PC-3 (cell line): ENCODE measurements around the gene NDUFAF4. TPM values are rescaled to one million over a fixed set of nuclear protein-coding genes. Genes with fewer than 3 reads are reported as not detected.
"Not testable (repeated sequence)": the region's sequence is repeated elsewhere in the genome, so short reads cannot be mapped to it uniquely, and the experiment has no call there.

Experiments used
- ATAC-seq: fragments of 200-7000 bp; cut with Tn5 transposase; 2 replicates; pipeline ENCODE4 v1.9.1; 2020; ENCODE audit warnings: mild to moderate bottlenecking, moderate library complexity
- BruUV-seq: library from RNA; stranded (reverse); fragments of 400-500 nt; replicated peaks from 2 replicates; lab custom pipeline; 2021; lab: Mats Ljungman, UMichigan
- CTCF ChIA-PET: fragments of 300-600 bp; sonication (Branson Sonifier 250); formaldehyde crosslinking; loops from one replicate; lab custom pipeline; 2022; ENCODE audit warnings: antibody characterized with exemption; lab: Charles Lee
- POLR2A ChIA-PET: fragments of 300-600 bp; sonication (Branson Sonifier 250); formaldehyde crosslinking; loops from one replicate; lab custom pipeline; 2022; ENCODE audit warnings: antibody characterized with exemption; ENCODE audit not compliant: unreplicated experiment; lab: Charles Lee
- DNase-seq: peaks from one replicate; pipeline ENCODE4 v3.0.0-alpha.2; 2015
- H2AFZ ChIP-seq: fragments of 300-600 bp; sonication (generic); 2 replicates; pipeline ENCODE4 v1.6.0; 2016; ENCODE audit warnings: antibody characterized with exemption, low read length
- H3F3A ChIP-seq: fragments of 300-600 bp; sonication (generic); one replicate; pipeline ENCODE4 v1.6.0; 2017; ENCODE audit warnings: antibody characterized with exemption, low read length, control low read depth, mild to moderate bottlenecking; ENCODE audit not compliant: unreplicated experiment
- H3K27ac ChIP-seq: fragments of 300-600 bp; sonication (generic); 2 replicates; pipeline ENCODE4 v1.5.1; 2016; ENCODE audit warnings: mild to moderate bottlenecking, low read length
- H3K27me3 ChIP-seq: fragments of 300-600 bp; sonication (generic); 2 replicates; pipeline ENCODE4 v1.6.1; 2016; ENCODE audit warnings: low read length, mixed read lengths
- H3K36me3 ChIP-seq: fragments of 300-600 bp; sonication (generic); 2 replicates; pipeline ENCODE4 v1.6.1; 2016; ENCODE audit warnings: low read depth, mixed run types, low read length, mixed read lengths
- H3K4me1 ChIP-seq: fragments of 300-600 bp; sonication (generic); 2 replicates; pipeline ENCODE4 v1.5.1; 2016; ENCODE audit warnings: low read length; ENCODE audit not compliant: insufficient read depth
- H3K4me2 ChIP-seq: fragments of 300-600 bp; sonication (generic); 2 replicates; pipeline ENCODE4 v1.6.0; 2016; ENCODE audit warnings: low read length
- H3K4me3 ChIP-seq: fragments of 300-600 bp; sonication (generic); 2 replicates; pipeline ENCODE4 v1.5.1; 2016; ENCODE audit warnings: mild to moderate bottlenecking, low read length, mixed read lengths
- H3K79me2 ChIP-seq: fragments of 300-600 bp; sonication (generic); 2 replicates; pipeline ENCODE4 v1.6.1; 2017; ENCODE audit warnings: low read length, mixed read lengths
- H3K9ac ChIP-seq: fragments of 300-600 bp; sonication (generic); 2 replicates; pipeline ENCODE4 v1.6.0; 2016; ENCODE audit warnings: mild to moderate bottlenecking, low read length
- H3K9me2 ChIP-seq: fragments of 300-600 bp; sonication (generic); replicated peaks from 2 replicates; pipeline ENCODE4 v1.6.1; 2016; ENCODE audit warnings: mixed run types, low read length, mixed read lengths
- H3K9me3 ChIP-seq: fragments of 300-600 bp; sonication (generic); 2 replicates; pipeline ENCODE4 v1.6.1; 2016; ENCODE audit warnings: low read length, mixed read lengths
- H4K20me1 ChIP-seq: fragments of 300-600 bp; sonication (generic); 2 replicates; pipeline ENCODE4 v1.6.1; 2016; ENCODE audit warnings: low read length, mixed read lengths
- CTCF ChIP-seq: fragments of 300-600 bp; sonication (generic); conservative IDR thresholded peaks from 2 replicates; pipeline ENCODE4 v1.5.1; 2017; ENCODE audit warnings: antibody characterized with exemption, low read depth, mild to moderate bottlenecking, low read length
- EZH2 ChIP-seq: fragments of 300-600 bp; sonication (generic); IDR thresholded peaks from one replicate; pipeline ENCODE4 v1.6.1; 2017; ENCODE audit warnings: antibody characterized with exemption, mild to moderate bottlenecking, low read length; ENCODE audit not compliant: unreplicated experiment
- EZH2phosphoT487 ChIP-seq: fragments of 300-600 bp; sonication (generic); IDR thresholded peaks from 2 replicates; pipeline ENCODE4 v1.6.1; 2018; ENCODE audit warnings: mild to moderate bottlenecking, antibody characterized with exemption, low read length, borderline replicate concordance
- intact Hi-C: fragments of 100-400 bp; cut with micrococcal nuclease; formaldehyde crosslinking; loops from 2 replicates; pipeline ENCODE4 v1.9.0; 2023
- total RNA-seq: library from RNA; depleted of rRNA; stranded (reverse); fragments of >200 nt; gene quantifications from 2 replicates; pipeline ENCODE4 v1.2.3, GENCODE V29; 2014

Gene NDUFAF4
- total RNA-seq, 1 experiment from 2014 or later = 24.2 TPM

GRCh38 chr6:96886519-96886918, 11.2 kb downstream of the NDUFAF4 start:
- intact Hi-C loops = no loop called here
- Histone ChIP-seq H2AFZ (no peak overlapping the region), H3K36me3 (peaks cover 8% of the 10 kb centered on the region; the same call in 1 of the 2 replicates), H3K27me3 (no peaks in the 10 kb centered on the region; the same call in 1 of the 2 replicates), H3K4me3 (no peak overlapping the region), H3F3A (no peaks in the 10 kb centered on the region), H3K4me2 (no peak overlapping the region), H3K79me2 (no peaks in the 10 kb centered on the region), H3K4me1 (no peaks in the 10 kb centered on the region), H3K27ac (no peak overlapping the region), H4K20me1 (no peaks in the 10 kb centered on the region), H3K9me3 (no peaks in the 10 kb centered on the region), H3K9ac (no peak overlapping the region), H3K9me2 (no peaks in the 10 kb centered on the region)
- CTCF ChIA-PET = no interaction called here
- DNase-seq = no peak
- BruUV-seq = no TSS peak
- TF ChIP-seq CTCF (no peak), EZH2 (no peak), EZH2phosphoT487 (no peak)
- ATAC-seq = no peak
- POLR2A ChIA-PET = no interaction called here

GRCh38 chr6:96885187-96885631, 12.5 kb downstream of the NDUFAF4 start:
- CTCF ChIA-PET = interaction anchor here (0.6 kb wide), 1 partner anchor 101 kb away, joined by 3 read pairs; no protein-coding TSS in a partner anchor

GRCh38 chr6:96878143-96878542, 19.5 kb downstream of the NDUFAF4 start:
- Histone ChIP-seq H3K27me3 (peaks cover 10% of the 10 kb centered on the region), H3K9ac (no peak overlapping the region), H3K4me1 (no peaks in the 10 kb centered on the region), H3K9me2 (no peaks in the 10 kb centered on the region), H3F3A (no peaks in the 10 kb centered on the region), H4K20me1 (no peaks in the 10 kb centered on the region), H3K9me3 (no peaks in the 10 kb centered on the region), H3K4me2 (no peak overlapping the region), H2AFZ (no peak overlapping the region), H3K36me3 (no peaks in the 10 kb centered on the region), H3K4me3 (no peak overlapping the region), H3K79me2 (no peaks in the 10 kb centered on the region), H3K27ac (no peak overlapping the region)
- CTCF ChIA-PET = no interaction called here
- DNase-seq (no peak), ATAC-seq (no peak)
- intact Hi-C loops = no loop called here
- POLR2A ChIA-PET = no interaction called here
- TF ChIP-seq EZH2 (no peak), EZH2phosphoT487 (no peak), CTCF (no peak)
- BruUV-seq = no TSS peak

More at GRCh38 chr6:96885187-96885631, 12.5 kb downstream of the NDUFAF4 start:
- H3K4me2 ChIP-seq, H3K27me3 ChIP-seq, POLR2A ChIA-PET, H3K27ac ChIP-seq, ATAC-seq, H2AFZ ChIP-seq, H3K9ac ChIP-seq, H3K9me2 ChIP-seq, BruUV-seq, H3F3A ChIP-seq, H4K20me1 ChIP-seq, intact Hi-C loops, DNase-seq, H3K36me3 ChIP-seq, H3K9me3 ChIP-seq, H3K4me1 ChIP-seq, H3K79me2 ChIP-seq, H3K4me3 ChIP-seq: not testable (repeated sequence)
